Activated CD4-positive, alpha-beta T cell treated with anti-CD3 and anti-CD28 coated beads, Interleukin-2, amount 50 U/mL, for 16 hours (primary cell): Measurements from ENCODE around the gene FTO.
"Not testable (repeated sequence)": the region's sequence is repeated elsewhere in the genome, so short reads cannot be mapped to it uniquely, and the experiment has no call there.

ENCODE experiments used
- DNase-seq: peaks from one replicate; pipeline ENCODE4 v3.0.0-alpha.2; 2020

The FTO gene

GRCh38 chr16:53872248-53873221 lies 168.6 kb downstream of the FTO start:
- DNase-seq = peak; percentile 28

- DNase-seq = no peak
These were observed 172.9 kb downstream of the FTO start for GRCh38 chr16:53876811-53877210.

- DNase-seq = no peak
These were observed 174.3 kb downstream of the FTO start for GRCh38 chr16:53878216-53878615.

- no peak for DNase-seq
These were observed 177.4 kb downstream of the FTO start for GRCh38 chr16:53881371-53881770.

DNA sequence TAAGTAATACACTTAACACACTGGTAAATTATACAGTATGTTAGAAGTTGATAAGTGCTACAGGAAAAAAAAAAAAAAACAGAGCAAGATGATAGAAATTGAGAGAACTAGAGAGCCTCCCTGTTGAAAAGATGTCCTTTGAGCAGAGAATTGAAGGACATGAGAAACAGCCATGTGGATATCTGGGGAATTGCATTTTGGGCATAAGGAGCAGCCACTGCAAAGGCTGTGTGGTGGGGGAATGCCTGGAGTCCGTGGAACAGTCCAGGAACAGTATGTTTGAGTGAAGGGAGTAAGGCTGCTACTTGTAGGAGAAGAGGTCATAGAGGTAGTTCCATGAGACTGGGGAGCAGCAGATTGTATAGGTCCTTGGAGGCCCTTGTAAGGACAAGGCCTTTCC lies 178.4 kb downstream of the FTO start:
- no peak for DNase-seq

DNA sequence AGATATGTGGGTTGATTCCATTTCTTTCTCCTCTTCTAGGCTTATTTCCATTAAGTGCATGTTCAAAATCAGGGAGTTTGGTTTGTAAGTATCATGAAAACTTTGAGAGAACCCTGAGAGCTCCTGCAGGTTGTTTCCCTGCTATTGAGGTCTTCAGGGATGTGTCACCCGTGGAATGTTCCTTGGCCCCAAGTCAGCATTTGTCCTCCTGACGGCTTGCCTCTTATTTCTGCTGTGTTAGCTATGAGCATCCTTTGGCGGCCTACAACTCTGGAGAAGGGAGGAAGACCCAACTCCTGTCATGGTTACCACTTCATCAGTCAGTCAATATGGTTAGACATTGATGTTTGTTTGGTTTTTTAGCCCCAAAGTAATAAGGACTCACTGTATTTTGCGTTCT lies 180.8 kb downstream of the FTO start:
- no peak for DNase-seq

DNA sequence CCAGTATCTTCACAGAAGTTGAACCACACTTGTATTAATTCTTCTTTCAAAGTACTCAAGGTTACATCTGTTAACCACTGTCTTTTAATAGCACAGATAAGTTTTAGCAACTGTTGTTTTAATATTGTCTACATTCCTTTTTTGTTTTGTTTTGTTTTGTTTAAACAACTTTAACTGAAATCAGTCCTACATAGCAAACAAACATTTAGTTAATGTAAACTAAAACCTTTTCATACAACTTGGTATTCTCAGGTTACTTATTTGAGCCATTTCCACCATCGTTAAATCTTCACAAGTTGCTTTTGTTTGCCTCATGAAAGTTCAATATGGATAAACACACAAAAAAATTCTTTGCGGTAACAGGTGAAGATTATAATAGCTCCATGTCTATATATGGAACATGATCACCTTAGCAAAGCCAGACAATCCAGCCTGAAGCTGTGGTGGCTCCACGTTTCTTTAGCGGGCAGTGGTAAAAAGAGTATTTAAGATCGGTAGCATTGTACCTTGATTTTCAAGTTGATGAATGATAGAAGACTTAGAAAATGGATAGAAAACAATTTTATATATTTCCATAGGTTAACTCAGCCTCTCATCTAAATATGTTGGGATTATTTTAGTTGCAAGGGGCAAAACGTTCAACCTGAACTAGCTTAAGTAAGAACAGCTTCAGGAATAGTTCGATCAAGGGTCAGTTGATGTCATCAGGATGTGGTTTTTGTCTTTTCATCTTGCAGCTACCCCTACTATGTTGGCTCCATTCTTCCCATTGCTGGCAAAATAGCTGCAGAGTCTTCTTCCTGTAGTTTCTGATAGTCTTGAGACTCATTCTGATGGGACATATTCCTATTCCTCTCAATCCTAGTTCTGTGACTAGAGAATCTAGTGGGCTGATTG lies 182.8 kb downstream of the FTO start:
- no peak for DNase-seq

DNA sequence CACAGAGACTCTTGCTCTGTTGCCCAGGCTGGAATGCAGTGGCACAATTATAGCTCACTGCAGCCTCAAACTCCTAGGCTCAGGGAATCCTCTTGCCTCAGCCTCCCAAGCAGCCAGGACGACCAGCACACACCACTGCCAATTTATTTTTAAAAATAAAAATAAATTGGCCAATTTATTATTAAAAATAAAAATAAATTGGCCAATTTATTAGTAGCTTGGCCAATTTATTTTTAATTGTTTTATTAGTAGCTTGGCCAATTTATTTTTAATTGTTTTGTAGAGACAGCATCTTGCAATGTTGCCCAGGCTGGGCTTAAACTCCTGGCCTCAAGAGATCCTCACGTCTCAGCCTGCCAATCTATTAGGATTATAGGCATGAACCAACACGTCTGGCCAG lies 184.3 kb downstream of the FTO start:
- DNase-seq = no peak

DNA sequence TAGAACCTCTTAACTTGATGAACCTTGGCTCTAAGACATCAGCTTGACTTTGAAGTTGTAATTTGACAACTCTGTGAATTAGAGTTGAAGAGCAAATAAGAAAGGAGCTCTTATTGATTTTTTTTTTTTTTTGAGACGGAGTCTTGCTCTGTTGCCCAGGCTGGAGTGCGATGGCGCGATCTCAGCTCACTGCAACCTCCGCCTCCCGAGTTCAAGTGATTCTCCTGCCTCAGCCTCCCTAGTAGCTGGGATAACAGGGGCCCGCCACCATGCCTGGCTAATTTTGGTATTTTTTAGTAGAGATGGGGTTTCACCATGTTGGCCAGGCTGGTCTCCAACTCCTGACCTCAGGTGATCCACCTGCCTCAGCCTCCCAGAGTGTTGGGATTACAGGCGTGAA lies 186.9 kb downstream of the FTO start:
- not testable (repeated sequence) for DNase-seq

- peak; percentile 27 for DNase-seq
These were observed 187.6 kb downstream of the FTO start for GRCh38 chr16:53891409-53892139.

- DNase-seq = peak; percentile 60
These were observed 188.2 kb downstream of the FTO start for GRCh38 chr16:53892155-53892554.

DNA sequence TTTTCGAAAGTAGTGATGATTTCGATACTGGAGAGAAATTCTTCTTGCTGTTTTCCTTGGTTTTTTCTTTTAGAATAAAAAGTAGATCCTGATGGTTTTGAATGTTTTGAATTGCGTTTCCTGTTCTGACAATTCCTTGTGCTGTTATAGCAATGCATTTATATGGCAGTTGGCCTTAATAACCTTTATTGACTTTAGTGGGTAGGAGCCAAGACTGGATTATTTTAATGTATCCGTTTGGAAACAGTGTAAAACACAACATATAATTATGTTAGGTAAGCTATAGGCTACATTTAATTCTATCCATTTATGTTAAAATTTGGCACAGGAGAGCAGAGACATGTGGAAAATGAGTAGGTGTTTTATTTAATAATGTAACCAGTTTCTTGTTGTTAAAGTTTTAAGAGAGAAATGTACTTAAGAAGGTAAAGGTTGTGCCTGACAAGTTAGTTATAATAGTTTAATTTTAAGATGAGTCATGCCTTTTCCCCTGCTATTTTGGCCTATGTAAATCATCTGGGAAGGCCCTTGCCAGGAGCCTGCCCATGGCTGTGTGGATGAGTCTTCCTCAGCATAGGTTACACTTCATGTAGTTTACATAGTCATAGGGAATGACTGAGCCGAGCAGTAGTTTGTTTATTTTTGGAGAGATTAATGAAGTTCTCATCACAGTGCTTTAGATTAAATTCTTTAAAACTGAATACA lies 189.9 kb downstream of the FTO start:
- DNase-seq = no peak

DNA sequence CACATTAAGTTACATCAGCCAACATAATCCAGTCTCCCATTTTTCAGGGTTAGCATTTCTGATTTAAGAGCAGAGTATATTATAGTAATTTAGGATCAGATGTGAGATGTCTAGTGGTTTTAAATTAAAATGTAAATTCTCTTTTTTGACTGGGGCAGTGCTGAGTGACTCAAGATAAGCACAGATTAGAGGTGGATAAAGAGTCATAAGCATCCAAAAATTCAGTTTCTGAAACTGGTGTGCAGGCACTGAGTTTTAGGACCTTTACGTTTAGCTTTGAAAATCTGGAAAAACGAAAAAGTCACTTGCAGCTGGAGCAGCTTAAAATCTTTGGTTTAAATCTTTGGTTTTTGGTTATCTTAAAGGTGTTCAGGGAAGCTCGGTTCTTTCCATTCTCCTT lies 190.7 kb downstream of the FTO start:
- DNase-seq = no peak

GRCh38 chr16:53895433-53895832 lies 191.5 kb downstream of the FTO start:
- no peak for DNase-seq

DNA sequence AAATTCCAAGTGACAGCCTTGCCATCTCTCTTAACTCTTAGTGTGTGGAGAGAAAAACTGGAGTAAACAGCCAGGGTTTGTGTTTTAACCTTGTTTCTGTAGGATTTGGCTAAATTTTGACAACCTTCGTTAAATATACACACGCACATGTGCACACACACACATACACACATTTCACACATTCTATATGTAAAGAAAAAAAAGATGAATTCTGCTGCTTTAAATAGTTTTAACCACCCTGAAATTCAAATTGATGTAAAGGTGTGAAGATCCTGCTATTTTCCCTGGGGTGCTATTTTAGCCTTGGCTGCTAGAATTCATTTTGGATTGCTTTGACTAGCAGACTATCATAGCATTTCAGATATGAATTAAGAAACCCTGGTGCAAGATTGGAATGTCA lies 191.9 kb downstream of the FTO start:
- no peak for DNase-seq

DNA sequence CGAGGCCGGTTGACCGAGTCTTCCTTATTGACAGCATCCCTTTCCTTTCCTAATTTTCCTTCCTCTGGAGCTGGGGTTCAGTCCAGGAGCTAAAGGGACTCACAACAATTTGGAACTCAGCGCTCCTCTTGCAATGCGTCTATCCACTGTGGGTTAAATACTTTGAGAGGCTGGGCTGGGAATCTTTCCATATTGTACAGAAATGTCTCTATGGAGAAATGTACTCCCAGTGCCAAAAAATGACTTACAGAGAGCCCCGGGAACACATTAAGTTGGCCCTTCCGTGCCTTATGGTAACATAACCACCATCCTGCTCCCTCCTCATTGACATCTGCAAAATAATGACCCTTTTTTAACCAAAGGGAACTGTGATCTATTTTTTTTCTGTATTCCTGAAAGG lies 192.8 kb downstream of the FTO start:
- no peak for DNase-seq

- DNase-seq = no peak
These were observed 195.0 kb downstream of the FTO start for GRCh38 chr16:53898993-53899392.

- no peak for DNase-seq
These were observed 195.5 kb downstream of the FTO start for GRCh38 chr16:53899431-53899830.

- DNase-seq = no peak
These were observed 196.7 kb downstream of the FTO start for GRCh38 chr16:53900667-53901066.

GRCh38 chr16:53901408-53901807 lies 197.5 kb downstream of the FTO start:
- DNase-seq = no peak

GRCh38 chr16:53904533-53904932 lies 200.6 kb downstream of the FTO start:
- no peak for DNase-seq

- no peak for DNase-seq
These were observed 201.1 kb downstream of the FTO start for GRCh38 chr16:53905028-53905427.
